Vagina (tissue), 2 donors: ENCODE data around the gene LY6G6D. TPM values are rescaled to one million over a fixed set of nuclear protein-coding genes. Genes with fewer than 3 reads are reported as not detected.
A peak's percentile ranks its signal among the peaks of the same experiment; 100 is the strongest.

ENCODE experiments used
- DNase-seq, 2 donors: peaks; one replicate each; pipeline ENCODE4 v3.0.0-alpha.2; 2017; ENCODE audit errors: extremely low spot score in 2 of 2
- H3K27ac ChIP-seq: fragments of 200-600 bp; sonication (generic); one replicate; pipeline ENCODE4 v1.5.1; 2019
- H3K27me3 ChIP-seq: fragments of 200-600 bp; sonication (generic); one replicate; pipeline ENCODE4 v1.5.1; 2019
- H3K36me3 ChIP-seq, 2 donors: fragments of 200-600 bp; sonication (generic); one replicate each; pipeline ENCODE4 v1.5.1; 2017 to 2019
- H3K4me1 ChIP-seq: fragments of 200-600 bp; sonication (generic); one replicate; pipeline ENCODE4 v1.5.1; 2019
- H3K4me3 ChIP-seq, 2 donors: fragments of 200-600 bp; sonication (generic); 1 replicate in 1 of 2; 2 replicates in 1 of 2; pipeline ENCODE4 v1.5.1; 2016 to 2019
- H3K9me3 ChIP-seq: fragments of 200-600 bp; sonication (generic); one replicate; pipeline ENCODE4 v1.5.1; 2019
- POLR2A ChIP-seq, 2 donors: fragments of 450-650 bp; IDR thresholded peaks; one replicate each; pipeline ENCODE4 v1.6.1; 2017; ENCODE audit warnings: antibody characterized with exemption in 2 of 2, mild to moderate bottlenecking in 2 of 2, moderate library complexity in 2 of 2
- POLR2AphosphoS5 ChIP-seq, 2 donors: sonication (generic); formaldehyde crosslinking; IDR thresholded peaks; one replicate each; pipeline ENCODE4 v1.9.0; 2017; ENCODE audit warnings: antibody characterized with exemption in 2 of 2, mild to moderate bottlenecking in 2 of 2, low read depth in 1 of 2; ENCODE audit not compliant: insufficient read depth in 1 of 2
- intact Hi-C: fragments of 100-400 bp; cut with DNase I; formaldehyde crosslinking; loops from one replicate; pipeline ENCODE4 v1.15.1; 2023
- total RNA-seq: library from RNA; depleted of rRNA; stranded (reverse); fragments of >200 nt; gene quantifications from one replicate; pipeline ENCODE4 v1.2.3, GENCODE V29; 2016
- TF ChIP-seq, protein P1 (sequence below), 3 experiments: fragments of 450-650 bp in 2 of 3; fragments of 200-600 bp in 1 of 3; sonication (generic) in 1 of 3; IDR thresholded peaks; one replicate each; pipeline ENCODE4 v1.5.1; 2017 to 2019; ENCODE audit warnings: antibody characterized with exemption in 3 of 3, mild to moderate bottlenecking in 2 of 3, moderate library complexity in 2 of 3

LY6G6D gene
- total RNA-seq, 1 donor from 2014 or later: not detected

DNA sequence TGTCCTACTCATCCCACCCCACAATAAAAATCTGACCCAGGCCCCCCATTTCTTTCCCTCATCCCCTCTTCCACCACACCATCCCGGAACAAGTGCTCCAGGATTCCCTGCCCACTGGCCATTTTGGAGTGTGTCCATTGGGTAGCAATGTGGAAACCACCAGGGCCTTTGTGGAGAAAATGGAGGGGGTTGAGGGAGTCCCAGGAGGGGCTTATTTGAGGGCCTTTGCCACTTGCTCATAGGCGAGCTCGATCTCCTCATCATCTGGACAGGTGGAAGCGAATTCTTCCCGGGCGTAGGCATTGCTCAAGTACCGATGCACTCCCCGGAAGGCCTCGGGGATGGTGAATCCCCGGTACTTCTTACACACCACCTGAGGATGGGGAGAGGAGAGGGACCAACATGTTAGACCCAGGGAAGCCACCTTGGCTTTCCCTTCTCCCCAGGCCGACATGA lies 15.5 kb downstream of the LY6G6D start:
- H3K9me3 ChIP-seq: no peaks in the 10 kb centered on the region
- DNase-seq: no peak
- H3K27me3 ChIP-seq: no peaks in the 10 kb centered on the region
- H3K4me1 ChIP-seq: peaks cover 59% of the 10 kb centered on the region
- peak overlapping the region; percentile 99 for H3K27ac ChIP-seq
- TF ChIP-seq, protein P1, sequence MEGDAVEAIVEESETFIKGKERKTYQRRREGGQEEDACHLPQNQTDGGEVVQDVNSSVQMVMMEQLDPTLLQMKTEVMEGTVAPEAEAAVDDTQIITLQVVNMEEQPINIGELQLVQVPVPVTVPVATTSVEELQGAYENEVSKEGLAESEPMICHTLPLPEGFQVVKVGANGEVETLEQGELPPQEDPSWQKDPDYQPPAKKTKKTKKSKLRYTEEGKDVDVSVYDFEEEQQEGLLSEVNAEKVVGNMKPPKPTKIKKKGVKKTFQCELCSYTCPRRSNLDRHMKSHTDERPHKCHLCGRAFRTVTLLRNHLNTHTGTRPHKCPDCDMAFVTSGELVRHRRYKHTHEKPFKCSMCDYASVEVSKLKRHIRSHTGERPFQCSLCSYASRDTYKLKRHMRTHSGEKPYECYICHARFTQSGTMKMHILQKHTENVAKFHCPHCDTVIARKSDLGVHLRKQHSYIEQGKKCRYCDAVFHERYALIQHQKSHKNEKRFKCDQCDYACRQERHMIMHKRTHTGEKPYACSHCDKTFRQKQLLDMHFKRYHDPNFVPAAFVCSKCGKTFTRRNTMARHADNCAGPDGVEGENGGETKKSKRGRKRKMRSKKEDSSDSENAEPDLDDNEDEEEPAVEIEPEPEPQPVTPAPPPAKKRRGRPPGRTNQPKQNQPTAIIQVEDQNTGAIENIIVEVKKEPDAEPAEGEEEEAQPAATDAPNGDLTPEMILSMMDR (IDR thresholded peaks at IDR 0.05): no peak
- no peak for TF ChIP-seq POLR2AphosphoS5 (IDR thresholded peaks at IDR 0.05; ENCODE audit: insufficient read depth in 1 of 2, low read depth in 1 of 2)
- intact Hi-C loops: loop anchor here (10.0 kb wide), 2 partner anchors 46 to 64 kb away; partner anchors contain the start of genes LY6G5C and VARS1
- peaks cover 3 to 47% of the 10 kb centered on the region in 2 donors for H3K36me3 ChIP-seq
- H3K4me3 ChIP-seq: peak overlapping the region; percentile 82 to 94

DNA sequence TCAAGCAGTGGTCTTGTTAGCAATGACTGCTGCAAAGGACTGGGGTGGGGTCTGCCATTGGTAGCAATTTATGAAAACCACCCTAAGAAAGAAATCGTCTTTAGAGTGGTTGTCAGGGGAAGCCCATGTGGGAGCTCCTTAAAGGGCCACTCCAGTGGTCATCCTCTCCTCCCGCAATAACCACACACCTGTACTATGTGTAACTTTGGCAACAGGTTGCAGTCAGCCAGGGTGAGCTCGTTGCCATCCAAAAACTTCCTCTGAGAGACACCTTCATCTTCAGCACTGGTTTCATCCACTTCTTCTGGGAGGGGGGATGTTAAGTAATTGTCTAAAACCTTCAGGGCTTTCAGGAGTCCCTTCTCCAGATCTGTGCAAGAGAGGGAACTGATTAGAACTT lies 16.9 kb downstream of the LY6G6D start:
- TF ChIP-seq, protein P1 (IDR thresholded peaks at IDR 0.05): no peak
- no peak for TF ChIP-seq POLR2AphosphoS5 (IDR thresholded peaks at IDR 0.05; ENCODE audit: insufficient read depth in 1 of 2, low read depth in 1 of 2)
- no peak for TF ChIP-seq POLR2A (IDR thresholded peaks at IDR 0.05)
- Histone ChIP-seq H3K27ac (peak overlapping the region; percentile 99), H3K36me3 (peaks cover 3 to 38% of the 10 kb centered on the region in 2 donors), H3K4me1 (peaks cover 53% of the 10 kb centered on the region), H3K27me3 (no peaks in the 10 kb centered on the region), H3K4me3 (no peak overlapping the region), H3K9me3 (no peaks in the 10 kb centered on the region)
- no peak for DNase-seq
- intact Hi-C loops: loop anchor here (10.0 kb wide), 2 partner anchors 47 to 63 kb away; partner anchors contain the start of genes LY6G5C and VARS1

DNA sequence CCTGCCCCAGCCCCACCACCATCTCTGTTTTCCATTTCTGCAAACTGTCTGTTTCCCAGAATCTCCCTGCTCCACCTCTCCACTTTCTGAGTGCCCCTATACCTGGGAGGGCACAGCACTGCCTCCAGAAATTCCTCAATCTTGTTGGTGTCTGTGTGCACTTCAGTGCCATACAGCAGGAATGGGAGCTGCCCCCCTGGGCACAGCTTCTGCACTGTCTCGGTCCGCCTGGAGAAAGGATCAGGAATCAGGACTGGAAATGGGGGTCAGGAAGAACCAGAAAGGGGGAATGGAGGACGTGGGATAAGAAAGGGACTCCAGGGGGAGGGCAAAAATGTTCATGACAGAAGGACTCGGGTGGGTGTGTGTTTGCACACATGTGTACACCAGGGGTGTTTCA lies 18.6 kb downstream of the LY6G6D start:
- Histone ChIP-seq H3K27ac (peak overlapping the region; percentile 96), H3K4me3 (no peak overlapping the region), H3K4me1 (peaks cover 53% of the 10 kb centered on the region), H3K36me3 (peaks cover 3 to 33% of the 10 kb centered on the region in 2 donors), H3K9me3 (no peaks in the 10 kb centered on the region), H3K27me3 (no peaks in the 10 kb centered on the region)
- TF ChIP-seq, protein P1 (IDR thresholded peaks at IDR 0.05): no peak
- TF ChIP-seq POLR2A (IDR thresholded peaks at IDR 0.05): no peak
- no peak for TF ChIP-seq POLR2AphosphoS5 (IDR thresholded peaks at IDR 0.05; ENCODE audit: insufficient read depth in 1 of 2, low read depth in 1 of 2)
- intact Hi-C loops: loop anchor here (10.0 kb wide), 2 partner anchors 49 to 61 kb away; partner anchors contain the start of genes LY6G5C and VARS1
- no peak for DNase-seq

DNA sequence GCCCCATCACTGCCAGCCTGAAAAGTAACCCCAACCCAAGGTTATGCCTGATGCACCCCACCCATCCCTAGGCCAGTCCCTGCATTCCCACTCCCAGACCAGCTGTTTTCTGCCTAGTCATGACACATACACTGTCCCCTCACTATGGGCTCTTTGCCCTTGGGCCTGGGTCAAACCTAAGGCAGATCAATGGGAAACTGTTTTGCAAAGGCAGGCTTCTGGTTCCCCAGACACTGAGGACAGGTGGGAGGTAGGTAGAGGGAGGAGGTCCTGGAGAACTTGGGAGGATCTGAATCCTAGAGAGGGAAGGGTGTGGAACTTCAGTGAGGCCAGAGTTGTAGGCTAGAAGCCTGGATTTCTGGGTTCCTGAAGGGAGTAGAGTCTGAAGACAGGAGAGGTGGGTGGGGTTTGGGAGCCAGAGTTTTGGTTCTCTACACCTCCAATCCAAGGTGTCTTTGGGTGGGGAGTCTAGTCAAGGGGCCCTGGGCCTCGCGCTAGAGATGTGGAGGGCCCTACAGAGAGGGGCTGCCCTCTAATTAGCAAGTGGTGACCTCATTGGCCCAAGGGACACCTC lies 19.2 kb downstream of the LY6G6D start:
- Histone ChIP-seq H3K4me1 (peaks cover 56% of the 10 kb centered on the region), H3K36me3 (peaks cover 3 to 33% of the 10 kb centered on the region in 2 donors), H3K4me3 (peak overlapping the region; percentile 67 to 82), H3K27me3 (no peaks in the 10 kb centered on the region), H3K9me3 (no peaks in the 10 kb centered on the region), H3K27ac (peak overlapping the region; percentile 96)
- DNase-seq: no peak
- TF ChIP-seq POLR2AphosphoS5 (IDR thresholded peaks at IDR 0.05; ENCODE audit: insufficient read depth in 1 of 2, low read depth in 1 of 2): no peak
- TF ChIP-seq, protein P1 (IDR thresholded peaks at IDR 0.05): no peak
- TF ChIP-seq POLR2A (IDR thresholded peaks at IDR 0.05): no peak
- intact Hi-C loops: loop anchor here (10.0 kb wide), 2 partner anchors 50 to 60 kb away; partner anchors contain the start of genes LY6G5C and VARS1
